Stimulated activated naive CD8-positive, alpha-beta T cell treated with anti-CD3 and anti-CD28 coated beads, Interleukin-15, Interleukin-2, amounts not matched to agents 100 ng/mL and 50 ng/mL, for 24 hours (primary cell): ENCODE data around the gene NCOA6.

ENCODE experiments used
- H3K27ac Mint-ChIP-seq: one replicate; pipeline ENCODE4 v1.8.0; 2021; ENCODE audit warnings: mild to moderate bottlenecking, mixed read lengths
- H3K27me3 Mint-ChIP-seq: one replicate; pipeline ENCODE4 v1.8.0; 2021; ENCODE audit warnings: mixed read lengths
- H3K36me3 Mint-ChIP-seq: one replicate; pipeline ENCODE4 v1.8.0; 2021; ENCODE audit warnings: low read depth, mixed read lengths
- H3K4me1 Mint-ChIP-seq: one replicate; pipeline ENCODE4 v1.8.0; 2021; ENCODE audit warnings: low read depth, mixed read lengths
- H3K4me3 Mint-ChIP-seq: one replicate; pipeline ENCODE4 v1.8.0; 2021; ENCODE audit warnings: mild to moderate bottlenecking, mixed read lengths
- H3K9me3 Mint-ChIP-seq: one replicate; pipeline ENCODE4 v1.8.0; 2021; ENCODE audit warnings: mixed read lengths

NCOA6 gene

DNA sequence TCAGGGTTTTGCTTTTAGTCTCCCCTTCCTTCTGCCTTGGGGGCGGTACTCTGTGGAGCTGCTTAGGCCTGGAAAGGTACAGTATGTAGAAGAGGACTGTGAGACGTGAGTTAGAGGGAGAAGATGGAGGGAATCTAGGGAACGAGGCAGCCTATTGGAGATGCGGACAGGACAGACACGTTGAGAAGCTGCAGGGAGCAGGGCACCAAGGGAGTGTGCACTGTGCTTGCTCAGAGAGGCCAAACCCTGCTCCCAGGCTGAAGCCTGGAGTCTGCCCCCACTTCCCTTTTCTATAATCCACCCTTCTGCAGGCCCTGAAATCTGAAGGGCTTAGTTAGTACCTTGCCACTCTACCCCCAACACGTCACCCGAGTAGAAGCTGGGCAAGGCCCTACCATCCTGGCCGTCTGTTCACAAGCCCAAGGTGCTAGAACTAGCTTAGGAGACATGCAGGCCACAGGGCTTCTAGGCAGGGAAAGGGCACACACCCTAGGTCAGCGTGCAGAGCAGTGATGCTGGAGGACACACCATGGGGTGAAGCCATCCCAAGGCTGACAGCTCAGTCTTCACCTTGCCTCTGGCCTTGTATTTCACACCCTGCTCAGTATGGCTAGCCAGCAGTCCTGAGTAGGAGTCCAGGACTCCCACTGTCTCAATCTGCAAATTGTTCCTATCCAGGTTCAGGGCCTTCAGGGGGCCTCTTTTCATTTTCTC, 114.4 kb downstream of the NCOA6 start:
- Mint-ChIP-seq H3K27ac (no peak overlapping the region), H3K4me3 (peak overlapping the region; percentile 85), H3K27me3 (no peaks in the 10 kb centered on the region), H3K4me1 (peaks cover 20% of the 10 kb centered on the region), H3K9me3 (no peaks in the 10 kb centered on the region), H3K36me3 (peaks cover 10% of the 10 kb centered on the region)

DNA sequence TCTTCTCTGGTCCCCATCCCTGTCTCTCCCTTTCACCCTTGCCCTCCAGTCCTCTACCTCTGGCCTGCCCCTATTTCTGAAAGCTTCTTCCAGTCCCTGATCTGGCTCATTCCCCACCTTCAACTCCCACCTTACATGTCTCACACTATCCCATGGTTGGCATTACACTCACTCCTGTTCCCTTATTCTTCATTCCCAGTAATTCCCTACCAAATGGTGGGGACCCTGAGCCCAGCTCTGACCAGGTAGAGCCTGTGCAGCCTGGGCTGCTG, 114.9 kb downstream of the NCOA6 start:
- H3K27me3 Mint-ChIP-seq, result no peaks in the 10 kb centered on the region
- H3K27ac Mint-ChIP-seq, result peak overlapping the region; percentile 63
- H3K4me1 Mint-ChIP-seq, result peaks cover 20% of the 10 kb centered on the region
- peaks cover 10% of the 10 kb centered on the region for H3K36me3 Mint-ChIP-seq
- no peaks in the 10 kb centered on the region for H3K9me3 Mint-ChIP-seq
- peak overlapping the region; percentile 85 for H3K4me3 Mint-ChIP-seq

DNA sequence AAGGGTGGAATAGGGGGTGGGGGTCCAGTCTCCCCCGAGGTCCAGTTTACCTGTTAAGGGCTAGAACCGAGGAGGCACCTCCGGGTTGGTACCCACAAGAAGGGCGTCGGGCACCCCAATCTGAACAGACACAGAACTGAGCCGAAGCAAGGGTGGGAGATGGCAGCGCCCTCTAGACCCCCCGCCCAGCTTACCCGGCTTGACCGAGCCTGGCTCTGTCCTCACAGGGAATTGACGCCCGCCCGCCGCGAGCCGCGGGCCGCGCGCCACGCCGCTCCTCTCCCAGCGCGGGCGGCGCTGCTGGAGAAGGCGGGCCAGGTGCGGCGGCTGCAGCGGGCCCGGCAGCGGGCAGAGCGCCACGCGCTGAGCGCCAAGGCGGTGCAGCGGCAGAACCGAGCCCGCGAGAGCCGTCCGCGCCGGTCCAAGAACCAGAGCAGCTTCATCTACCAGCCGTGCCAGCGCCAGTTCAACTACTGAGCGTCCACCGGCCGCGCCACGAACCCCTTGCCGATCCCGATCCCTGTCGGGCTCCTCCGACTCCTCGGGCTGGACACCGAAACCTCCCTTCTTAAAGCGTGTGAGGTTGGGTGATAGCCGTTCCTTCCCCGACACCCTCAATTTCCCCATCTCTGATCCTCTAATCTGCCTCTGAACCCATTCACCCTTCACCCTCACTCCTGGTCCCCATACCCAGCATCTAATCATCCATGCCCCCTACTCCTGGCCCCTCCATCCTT, 115.5 kb downstream of the NCOA6 start:
- peak overlapping the region; percentile 86 for H3K4me3 Mint-ChIP-seq
- H3K27ac Mint-ChIP-seq, result peak overlapping the region; percentile 76
- H3K27me3 Mint-ChIP-seq, result no peaks in the 10 kb centered on the region
- no peaks in the 10 kb centered on the region for H3K9me3 Mint-ChIP-seq
- H3K36me3 Mint-ChIP-seq, result peaks cover 10% of the 10 kb centered on the region
- H3K4me1 Mint-ChIP-seq, result peaks cover 20% of the 10 kb centered on the region

DNA sequence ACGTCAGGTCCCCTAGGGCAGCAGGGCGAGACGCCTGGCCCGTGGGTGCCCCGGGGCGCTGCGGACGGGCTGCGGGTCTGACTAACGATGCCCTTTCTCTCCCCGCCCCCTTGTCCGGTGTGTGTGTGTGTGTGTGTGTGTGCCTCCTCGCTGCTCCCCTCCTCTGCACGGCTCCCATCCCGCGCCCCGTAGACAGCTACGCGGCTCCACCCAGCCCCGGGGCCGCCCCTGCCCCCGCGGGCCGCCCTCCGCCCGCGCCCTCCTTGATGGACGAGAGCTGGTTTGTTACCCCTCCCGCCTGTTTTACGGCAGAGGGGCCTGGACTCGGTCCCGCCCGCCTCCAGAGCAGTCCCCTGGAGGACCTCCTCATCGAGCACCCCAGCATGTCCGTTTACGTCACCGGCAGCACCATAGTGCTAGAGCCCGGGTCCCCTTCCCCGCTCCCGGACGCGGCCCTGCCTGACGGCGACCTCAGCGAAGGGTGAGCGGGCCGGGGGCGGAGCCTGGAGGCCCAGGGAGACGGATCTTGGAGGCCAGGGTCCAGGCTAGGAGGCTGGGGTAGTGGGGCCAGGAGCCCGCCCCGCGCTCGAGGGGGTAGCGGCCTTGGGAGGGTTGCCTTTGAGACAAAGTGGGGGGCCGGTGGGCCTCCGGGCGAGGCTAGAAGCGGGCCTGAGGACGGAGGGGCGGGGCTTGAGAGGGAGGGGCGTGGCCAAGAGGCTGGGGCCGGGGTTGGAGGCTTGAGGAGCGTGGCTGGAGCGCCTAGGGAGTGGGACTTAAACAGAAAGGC, 116.2 kb downstream of the NCOA6 start:
- Mint-ChIP-seq H3K27me3 (no peaks in the 10 kb centered on the region), H3K4me3 (peak overlapping the region; percentile 86)

DNA sequence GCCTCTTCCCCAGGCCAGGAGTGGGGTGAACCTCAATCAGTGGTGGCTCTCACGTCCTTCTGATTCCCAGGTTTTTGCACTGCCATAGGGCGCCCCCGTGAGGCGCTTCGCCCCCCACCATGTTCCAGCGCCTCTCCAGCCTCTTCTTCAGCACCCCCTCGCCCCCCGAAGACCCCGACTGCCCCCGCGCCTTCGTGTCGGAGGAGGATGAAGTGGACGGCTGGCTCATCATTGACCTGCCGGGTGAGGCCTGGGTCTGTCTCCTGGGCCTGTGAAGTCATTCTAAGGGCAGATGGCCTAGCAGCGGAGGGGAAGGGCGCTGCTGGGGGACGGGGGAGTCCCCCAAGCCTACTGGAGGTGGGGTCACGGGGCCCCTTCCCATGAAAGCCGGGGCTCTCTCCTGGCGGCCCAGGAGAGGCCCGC, 116.8 kb downstream of the NCOA6 start:
- Mint-ChIP-seq H3K4me3 (peak overlapping the region; percentile 86), H3K36me3 (peaks cover 8% of the 10 kb centered on the region), H3K9me3 (no peaks in the 10 kb centered on the region), H3K4me1 (peaks cover 19% of the 10 kb centered on the region), H3K27ac (no peak overlapping the region), H3K27me3 (peaks cover under 1% of the 10 kb centered on the region)

More for the DNA sequence above, 116.2 kb downstream of the NCOA6 start:
- no peaks in the 10 kb centered on the region for H3K9me3 Mint-ChIP-seq
- peak overlapping the region; percentile 76 for H3K27ac Mint-ChIP-seq
- H3K4me1 Mint-ChIP-seq, result peaks cover 20% of the 10 kb centered on the region
- H3K36me3 Mint-ChIP-seq, result peaks cover 10% of the 10 kb centered on the region

DNA sequence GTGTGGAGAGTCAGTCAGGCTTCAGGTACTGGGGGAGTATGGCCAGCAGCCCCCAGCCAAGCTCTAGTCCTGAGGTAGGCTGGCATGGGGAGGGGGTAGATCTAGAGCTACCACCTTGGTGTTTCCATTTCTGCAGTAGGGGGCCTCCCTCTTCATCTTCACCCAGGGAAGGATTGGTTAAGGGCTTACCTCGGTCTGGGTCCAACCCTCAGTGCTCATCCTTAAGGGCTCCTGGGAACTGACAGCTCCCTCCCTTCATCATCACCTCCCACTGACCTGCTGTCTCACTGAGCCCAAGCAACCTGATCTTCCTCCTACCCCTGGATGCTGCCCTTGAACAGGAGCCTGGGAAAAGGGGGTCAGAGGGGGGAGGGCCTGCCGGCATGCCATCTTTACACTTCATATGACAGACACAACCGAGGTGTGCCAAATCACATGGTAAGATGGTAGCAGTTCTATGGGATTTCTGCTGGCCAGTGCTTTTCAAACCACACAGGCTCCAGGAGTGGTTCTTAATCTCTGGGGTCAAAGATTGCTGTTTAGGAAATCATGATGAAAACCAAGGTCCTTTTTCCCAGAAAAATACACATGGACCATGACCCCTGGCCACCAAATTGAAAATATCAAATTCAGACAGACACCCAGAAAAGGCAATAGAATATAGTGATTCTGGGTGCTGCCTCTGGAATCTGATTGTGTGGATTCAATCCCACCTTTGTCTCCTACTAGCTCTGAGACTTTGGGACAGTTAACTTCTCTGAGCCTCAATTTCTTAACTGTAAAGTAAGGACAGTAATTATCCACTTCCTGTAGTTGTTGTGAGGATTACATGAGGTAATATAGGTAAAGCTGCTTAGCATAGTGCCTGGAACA, 118.3 kb downstream of the NCOA6 start:
- Mint-ChIP-seq H3K36me3 (peaks cover 2% of the 10 kb centered on the region), H3K4me1 (peaks cover 23% of the 10 kb centered on the region), H3K4me3 (no peak overlapping the region), H3K9me3 (no peaks in the 10 kb centered on the region), H3K27ac (no peak overlapping the region), H3K27me3 (peaks cover 13% of the 10 kb centered on the region)

DNA sequence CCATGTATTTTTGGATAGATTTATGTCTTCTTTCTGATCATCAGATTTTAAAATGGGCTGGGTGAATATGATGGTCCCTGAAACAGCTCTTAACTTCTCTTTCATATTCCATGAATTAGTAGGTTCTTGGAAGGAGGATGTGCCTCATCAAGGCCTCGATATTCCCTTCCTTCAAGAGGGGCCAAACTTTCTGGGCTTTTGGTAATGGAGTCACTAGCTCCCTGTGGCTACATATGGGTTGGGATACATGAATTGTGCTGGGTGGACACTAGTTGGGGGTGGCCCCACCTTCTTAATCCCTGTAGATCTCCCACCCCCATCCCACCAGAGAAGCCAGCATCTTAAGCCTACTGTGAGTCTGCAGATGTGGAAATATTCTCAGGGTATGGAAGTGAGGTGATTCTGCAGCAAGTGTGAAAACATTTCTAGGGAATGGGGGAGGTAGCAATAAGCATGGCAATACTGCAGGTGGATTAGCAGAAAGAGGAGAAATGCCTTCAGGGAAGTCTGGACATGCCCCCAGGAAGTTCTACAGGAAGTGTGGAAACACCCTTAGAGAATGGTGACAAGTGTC, 119.1 kb downstream of the NCOA6 start:
- H3K9me3 Mint-ChIP-seq, result no peaks in the 10 kb centered on the region
- H3K4me3 Mint-ChIP-seq, result no peak overlapping the region
- no peaks in the 10 kb centered on the region for H3K36me3 Mint-ChIP-seq
- peaks cover 18% of the 10 kb centered on the region for H3K27me3 Mint-ChIP-seq
- H3K27ac Mint-ChIP-seq, result no peak overlapping the region
- H3K4me1 Mint-ChIP-seq, result peaks cover 23% of the 10 kb centered on the region

DNA sequence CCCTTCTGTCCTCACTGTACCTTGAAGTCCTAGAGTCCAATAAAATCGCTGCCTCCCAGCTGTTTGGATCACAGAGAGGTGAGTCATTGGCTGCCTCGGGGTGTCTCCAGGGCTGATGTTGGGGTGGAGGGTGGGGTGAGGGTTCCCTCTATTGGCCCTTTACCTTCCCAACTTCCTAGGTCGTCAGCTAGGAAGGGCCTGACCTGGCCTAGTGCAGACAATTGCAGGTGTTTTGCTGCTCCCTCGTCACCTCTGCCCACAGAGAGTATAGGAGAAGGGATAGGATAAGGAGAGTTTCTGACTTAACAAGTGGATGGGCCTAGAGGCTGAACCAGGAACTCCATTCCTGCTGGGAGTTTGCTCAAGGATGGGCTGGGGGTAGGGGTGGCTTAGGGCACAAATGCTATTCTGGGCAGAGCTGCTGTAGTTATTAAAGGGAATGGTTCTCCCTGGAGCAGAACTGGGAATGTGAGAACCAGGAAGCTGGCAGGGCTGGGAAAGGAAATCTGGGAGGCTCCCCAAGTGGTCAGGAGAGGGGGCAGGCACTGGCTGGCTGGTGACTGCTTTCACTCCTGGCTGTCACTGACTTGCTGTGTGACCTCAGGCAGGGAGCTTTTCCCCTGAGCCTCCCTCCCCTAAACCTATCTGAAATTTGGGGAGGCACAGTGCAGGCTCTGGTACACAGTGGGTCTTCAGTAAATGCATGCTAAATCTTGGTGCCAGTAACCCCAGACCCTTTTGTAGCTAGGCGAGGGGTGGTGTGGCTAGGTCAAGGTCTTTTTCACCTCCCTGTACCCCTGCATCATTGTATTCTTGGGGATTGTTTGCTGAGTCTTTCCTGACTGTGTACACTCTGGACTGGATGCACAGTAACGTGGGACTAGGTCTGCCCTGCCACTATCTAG, 119.8 kb downstream of the NCOA6 start:
- H3K36me3 Mint-ChIP-seq, result no peaks in the 10 kb centered on the region
- H3K9me3 Mint-ChIP-seq, result no peaks in the 10 kb centered on the region
- H3K27ac Mint-ChIP-seq, result no peak overlapping the region
- peaks cover 18% of the 10 kb centered on the region for H3K27me3 Mint-ChIP-seq
- H3K4me1 Mint-ChIP-seq, result peaks cover 21% of the 10 kb centered on the region
- H3K4me3 Mint-ChIP-seq, result no peak overlapping the region

DNA sequence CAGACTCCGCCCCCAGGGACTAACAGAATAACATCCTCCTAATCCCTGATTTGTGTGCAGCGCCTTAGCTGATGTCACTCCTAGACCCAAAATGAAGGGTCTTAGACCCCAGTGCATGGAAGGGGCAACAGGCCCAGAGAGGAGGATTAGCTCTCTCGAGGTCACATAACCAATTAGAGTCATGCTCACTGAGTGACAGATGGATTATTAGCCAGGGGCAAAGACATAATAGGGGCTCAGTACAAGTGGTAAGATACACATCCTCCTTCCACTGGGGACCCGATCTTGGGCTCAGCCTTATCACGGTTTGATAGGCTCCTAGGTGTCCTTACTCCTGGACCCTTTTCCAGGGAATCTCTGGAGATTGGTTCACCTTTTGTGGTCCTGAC, 120.4 kb downstream of the NCOA6 start:
- H3K9me3 Mint-ChIP-seq, result no peaks in the 10 kb centered on the region
- peaks cover 14% of the 10 kb centered on the region for H3K4me1 Mint-ChIP-seq
- H3K27me3 Mint-ChIP-seq, result peaks cover 18% of the 10 kb centered on the region
- H3K27ac Mint-ChIP-seq, result no peak overlapping the region
- H3K36me3 Mint-ChIP-seq, result no peaks in the 10 kb centered on the region
- H3K4me3 Mint-ChIP-seq, result peak overlapping the region; percentile 89

DNA sequence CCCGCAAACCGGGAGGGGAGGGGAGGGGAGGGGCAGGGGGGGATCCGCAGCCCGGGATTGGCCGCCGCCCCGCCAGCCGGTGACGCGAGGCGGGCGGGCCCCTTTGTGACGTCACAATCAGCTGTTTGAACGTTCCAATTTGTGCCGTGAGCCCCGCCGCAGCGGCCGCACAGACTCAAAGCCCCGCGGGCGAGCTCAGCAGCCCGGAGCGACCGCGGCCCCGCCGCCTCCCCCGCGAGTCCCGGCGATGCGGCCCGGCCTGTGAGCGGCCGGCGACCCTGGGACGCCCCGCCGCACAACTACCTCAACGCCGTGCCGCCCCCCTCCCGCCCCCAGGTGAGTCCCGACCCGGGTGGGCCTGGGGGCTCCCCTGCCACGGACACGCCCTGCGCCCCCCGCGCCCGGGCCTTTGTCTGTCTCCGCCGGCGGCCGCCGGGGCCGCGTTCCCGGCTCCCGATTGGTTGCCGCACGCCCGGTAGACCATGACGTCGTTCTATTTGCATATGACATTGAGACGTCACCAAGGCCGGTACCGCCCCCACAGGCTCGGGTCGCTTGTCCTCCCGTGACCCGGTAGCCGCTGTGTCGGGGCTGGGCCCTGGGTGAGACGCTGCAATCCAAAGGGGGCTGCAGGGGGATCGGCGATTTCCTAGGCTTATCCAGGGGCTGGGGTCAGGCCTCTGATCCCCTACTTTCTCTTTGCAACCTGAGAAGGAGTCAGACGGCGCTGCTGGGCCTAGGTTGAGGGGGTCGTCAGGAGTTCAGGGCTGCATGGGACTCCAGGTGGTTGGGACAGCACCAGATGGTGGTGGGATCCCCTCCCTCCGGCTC, 121.1 kb downstream of the NCOA6 start, which contains the start of gene TP53INP2:
Gene TP53INP2, plus strand, starts transcription at position 168 of the 831 bp plus-strand sequence. CDS start 4,396 bp downstream, outside the sequence.
- Mint-ChIP-seq H3K27me3 (peaks cover 18% of the 10 kb centered on the region), H3K36me3 (no peaks in the 10 kb centered on the region), H3K4me3 (peak within 1 kb of the TSS; percentile 89)

DNA sequence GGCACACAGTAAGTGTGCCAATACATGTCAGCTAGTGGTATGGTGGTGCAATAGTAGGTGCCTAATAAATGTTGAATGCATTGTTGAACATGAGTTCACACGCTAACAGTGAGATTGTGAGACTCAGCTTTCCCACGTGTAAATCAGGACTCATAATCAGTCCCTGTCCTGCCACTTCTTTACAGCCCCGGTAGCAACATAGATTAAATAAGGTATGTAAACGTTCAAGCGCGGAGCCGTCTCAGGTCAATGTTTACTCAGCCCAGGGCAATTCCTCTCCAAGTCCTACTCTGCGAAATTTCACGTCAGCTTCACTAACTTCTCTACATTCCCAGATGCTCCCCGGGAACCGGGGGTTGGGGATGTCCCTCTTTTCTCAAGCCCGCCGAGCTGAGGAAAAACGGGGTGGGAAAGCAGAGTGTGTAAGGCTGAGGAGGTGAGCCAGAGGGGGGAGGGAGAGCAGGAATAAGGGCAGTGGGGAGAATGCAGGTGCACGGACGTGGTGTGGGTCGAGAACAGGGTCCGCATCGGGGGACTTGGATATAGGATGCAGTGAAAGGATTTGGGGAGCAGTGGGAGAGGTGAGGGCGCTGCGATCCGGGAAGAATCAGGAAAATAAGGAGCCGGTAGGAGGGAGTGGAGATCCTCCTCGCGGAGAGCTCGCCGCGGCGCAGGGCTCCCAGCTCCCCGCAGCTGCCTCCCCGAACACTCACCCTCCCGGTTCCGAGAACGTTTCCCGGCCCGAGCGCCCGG, 121.9 kb downstream of the NCOA6 start:
- Mint-ChIP-seq H3K4me1 (peaks cover 12% of the 10 kb centered on the region), H3K36me3 (no peaks in the 10 kb centered on the region), H3K4me3 (peak overlapping the region; percentile 89), H3K27ac (peak overlapping the region; percentile 54), H3K27me3 (peaks cover 18% of the 10 kb centered on the region), H3K9me3 (no peaks in the 10 kb centered on the region)

More for the DNA sequence above, 121.1 kb downstream of the NCOA6 start, which contains the start of gene TP53INP2:
- Mint-ChIP-seq H3K4me1 (peaks cover 14% of the 10 kb centered on the region), H3K9me3 (no peaks in the 10 kb centered on the region), H3K27ac (peak within 1 kb of the TSS; percentile 54)

DNA sequence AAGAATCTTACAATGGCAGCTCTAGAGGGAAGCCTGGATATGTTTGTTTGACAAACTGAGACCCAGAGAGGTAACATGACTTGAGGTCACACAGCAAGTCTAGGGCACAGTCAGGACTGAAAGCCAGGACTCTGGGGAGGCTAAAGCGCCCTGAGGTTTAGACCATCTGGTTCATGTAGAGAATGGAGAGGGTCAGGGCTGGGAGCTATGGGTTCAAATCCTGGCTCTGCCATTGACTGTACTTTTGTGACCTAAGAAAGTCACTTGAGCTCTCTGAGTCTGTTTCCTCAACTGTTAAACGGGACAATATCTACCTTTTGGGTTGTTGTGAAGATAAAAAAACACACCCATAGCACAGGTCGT, 122.4 kb downstream of the NCOA6 start:
- H3K4me3 Mint-ChIP-seq, result peak overlapping the region; percentile 89
- H3K36me3 Mint-ChIP-seq, result no peaks in the 10 kb centered on the region
- peaks cover 18% of the 10 kb centered on the region for H3K27me3 Mint-ChIP-seq
- no peak overlapping the region for H3K27ac Mint-ChIP-seq
- peaks cover 8% of the 10 kb centered on the region for H3K4me1 Mint-ChIP-seq
- no peaks in the 10 kb centered on the region for H3K9me3 Mint-ChIP-seq
